Left ventricle myocardium inferior (tissue), 1 donor: Measurements from ENCODE around the gene CRLF3. TPM values are rescaled to one million over a fixed set of nuclear protein-coding genes. Genes with fewer than 3 reads are reported as not detected.
"Not testable (repeated sequence)": the region's sequence is repeated elsewhere in the genome, so short reads cannot be mapped to it uniquely, and the experiment has no call there.

ENCODE experiments used
- DNase-seq: peaks from one replicate; pipeline ENCODE4 v3.0.0-alpha.2; 2020
- H3K27ac ChIP-seq: fragments of 200-600 bp; replicated peaks from 2 replicates; pipeline ENCODE4 v1.8.0; 2021
- H3K27me3 ChIP-seq: fragments of 200-600 bp; 2 replicates; pipeline ENCODE4 v1.8.0; 2021; ENCODE audit warnings: low read depth
- H3K36me3 ChIP-seq: fragments of 200-600 bp; 2 replicates; pipeline ENCODE4 v1.8.0; 2021
- H3K4me1 ChIP-seq: fragments of 200-600 bp; 2 replicates; pipeline ENCODE4 v1.8.0; 2021
- H3K4me3 ChIP-seq: fragments of 200-600 bp; 2 replicates; pipeline ENCODE4 v1.8.0; 2021; ENCODE audit warnings: mild to moderate bottlenecking, moderate library complexity
- H3K9me3 ChIP-seq: fragments of 200-600 bp; replicated peaks from 2 replicates; pipeline ENCODE4 v1.8.0; 2021
- CTCF ChIP-seq: fragments of 200-600 bp; IDR thresholded peaks from 2 replicates; pipeline ENCODE4 v1.8.0; 2021; ENCODE audit warnings: antibody characterized with exemption, mild to moderate bottlenecking, borderline replicate concordance
- intact Hi-C: fragments of 100-400 bp; cut with micrococcal nuclease; formaldehyde crosslinking; loops from one replicate; pipeline ENCODE4 v1.11.0; 2022
- total RNA-seq: library from RNA; stranded (reverse); fragmentation: NEBNext Ultra II Directional; extraction: Animal tissue kit (Norgen Biotek cat#: 25700); gene quantifications from one replicate; pipeline ENCODE4 v1.2.1, GENCODE V29; 2021
- donor health status: DM: no; HTN: yes; CAD: no; lungs with severe emphysema.

CRLF3 gene
- total RNA-seq, 1 donor from 2014 or later: 4.7 TPM

- Histone ChIP-seq H3K9me3 (no peaks in the 10 kb centered on the region), H3K4me1 (no peaks in the 10 kb centered on the region), H3K4me3 (no peak overlapping the region), H3K27me3 (no peaks in the 10 kb centered on the region), H3K36me3 (peaks cover 65% of the 10 kb centered on the region), H3K27ac (no peak overlapping the region)
- no peak for DNase-seq
- no peak for TF ChIP-seq CTCF
- intact Hi-C loops: no loop called here
These were observed 44.1 kb downstream of the CRLF3 start for GRCh38 chr17:30780343-30780742.

- H3K4me1 ChIP-seq, intact Hi-C loops: not testable (repeated sequence)
- H3K36me3 ChIP-seq: peaks cover 59% of the 10 kb centered on the region
These were observed 55.7 kb downstream of the CRLF3 start for GRCh38 chr17:30768771-30769170.

GRCh38 chr17:30767641-30768404 is 56.7 kb downstream of the CRLF3 start:
- H3K36me3 ChIP-seq: peaks cover 63% of the 10 kb centered on the region
- intact Hi-C loops: not testable (repeated sequence)

More at GRCh38 chr17:30768771-30769170, 55.7 kb downstream of the CRLF3 start:
- H3K4me3 ChIP-seq, DNase-seq, H3K27me3 ChIP-seq, H3K27ac ChIP-seq, H3K9me3 ChIP-seq: not testable (repeated sequence)

GRCh38 chr17:30761060-30761459 is 63.4 kb downstream of the CRLF3 start:
- Histone ChIP-seq H3K27me3 (no peaks in the 10 kb centered on the region), H3K9me3 (no peaks in the 10 kb centered on the region), H3K4me1 (no peaks in the 10 kb centered on the region), H3K36me3 (peaks cover 58% of the 10 kb centered on the region), H3K4me3 (no peak overlapping the region), H3K27ac (no peak overlapping the region)
- intact Hi-C loops: no loop called here
- TF ChIP-seq CTCF: no peak
- DNase-seq: no peak

More at GRCh38 chr17:30767641-30768404, 56.7 kb downstream of the CRLF3 start:
- H3K27me3 ChIP-seq, H3K4me1 ChIP-seq, DNase-seq, H3K9me3 ChIP-seq, H3K27ac ChIP-seq, H3K4me3 ChIP-seq: not testable (repeated sequence)

- H3K27ac ChIP-seq, H3K4me3 ChIP-seq, intact Hi-C loops, H3K9me3 ChIP-seq, DNase-seq, H3K4me1 ChIP-seq, H3K27me3 ChIP-seq: not testable (repeated sequence)
- peaks cover 44% of the 10 kb centered on the region for H3K36me3 ChIP-seq
These were observed 71.2 kb downstream of the CRLF3 start for GRCh38 chr17:30753291-30753690.

- DNase-seq, H3K27ac ChIP-seq, H3K4me3 ChIP-seq, intact Hi-C loops, H3K27me3 ChIP-seq, H3K9me3 ChIP-seq, H3K4me1 ChIP-seq: not testable (repeated sequence)
- peaks cover 55% of the 10 kb centered on the region for H3K36me3 ChIP-seq
These were observed 73.5 kb downstream of the CRLF3 start for GRCh38 chr17:30750982-30751381.

- H3K4me3 ChIP-seq, H3K27me3 ChIP-seq, DNase-seq, intact Hi-C loops, H3K4me1 ChIP-seq, H3K27ac ChIP-seq, H3K9me3 ChIP-seq: not testable (repeated sequence)
- peaks cover 62% of the 10 kb centered on the region for H3K36me3 ChIP-seq
These were observed 76.9 kb downstream of the CRLF3 start for GRCh38 chr17:30747621-30748020.

GRCh38 chr17:30742669-30743068 is 81.8 kb downstream of the CRLF3 start:
- H3K4me3 ChIP-seq, DNase-seq, H3K9me3 ChIP-seq, H3K27me3 ChIP-seq, H3K27ac ChIP-seq, intact Hi-C loops, H3K4me1 ChIP-seq: not testable (repeated sequence)
- peaks cover 45% of the 10 kb centered on the region for H3K36me3 ChIP-seq

GRCh38 chr17:30736371-30736770 is 88.1 kb downstream of the CRLF3 start:
- intact Hi-C loops, H3K27me3 ChIP-seq, H3K36me3 ChIP-seq, H3K4me3 ChIP-seq, H3K27ac ChIP-seq, DNase-seq, H3K9me3 ChIP-seq: not testable (repeated sequence)
- H3K4me1 ChIP-seq: peaks cover 23% of the 10 kb centered on the region

- H3K4me1 ChIP-seq: peaks cover 27% of the 10 kb centered on the region
- DNase-seq, H3K36me3 ChIP-seq, H3K4me3 ChIP-seq, H3K27ac ChIP-seq, intact Hi-C loops, H3K9me3 ChIP-seq, H3K27me3 ChIP-seq: not testable (repeated sequence)
These were observed 88.8 kb downstream of the CRLF3 start for GRCh38 chr17:30735644-30736043.

- H3K9me3 ChIP-seq, H3K36me3 ChIP-seq, H3K4me3 ChIP-seq, H3K27ac ChIP-seq, H3K27me3 ChIP-seq, intact Hi-C loops, DNase-seq: not testable (repeated sequence)
- peaks cover 27% of the 10 kb centered on the region for H3K4me1 ChIP-seq
These were observed 89.3 kb downstream of the CRLF3 start for GRCh38 chr17:30735206-30735605.

- DNase-seq, H3K4me3 ChIP-seq, H3K27ac ChIP-seq, H3K9me3 ChIP-seq, intact Hi-C loops, H3K36me3 ChIP-seq, H3K27me3 ChIP-seq: not testable (repeated sequence)
- H3K4me1 ChIP-seq: peaks cover 27% of the 10 kb centered on the region
These were observed 90.3 kb downstream of the CRLF3 start for GRCh38 chr17:30734153-30734552.
